Kidney (tissue), 14 donors: ENCODE data around the gene DIPK1A. TPM values are rescaled to one million over a fixed set of nuclear protein-coding genes. Genes with fewer than 3 reads are reported as not detected.

Experiments
- DNase-seq, 5 donors: peaks; one replicate each; pipeline ENCODE4 v3.0.0-alpha.2; 2013 to 2020
- FAIRE-seq: peaks from 2 replicates; lab custom pipeline; 2012; peaks lifted over from hg19 to GRCh38; lab: Jason Lieb, UNC
- H3K27ac ChIP-seq, 2 donors: one replicate each; pipeline ENCODE4 v1.7.0; 2013; ENCODE audit warnings: low read depth in 2 of 2, low read length in 2 of 2, inconsistent platforms in 1 of 2
- H3K27me3 ChIP-seq: one replicate; pipeline ENCODE4 v1.7.1; 2013; ENCODE audit warnings: low read length, inconsistent platforms; ENCODE audit not compliant: control insufficient read depth, insufficient read depth
- H3K36me3 ChIP-seq, 3 donors: one replicate each; pipeline versions ENCODE4 v1.7.0 to v1.7.1; 2013; ENCODE audit warnings: low read length in 3 of 3, control low read depth in 1 of 3, inconsistent platforms in 1 of 3; ENCODE audit not compliant: insufficient read depth in 3 of 3, control insufficient read depth in 2 of 3
- H3K4me1 ChIP-seq, 3 donors: one replicate each; pipeline versions ENCODE4 v1.7.0 to v1.7.1; 2013; ENCODE audit warnings: low read length in 3 of 3, inconsistent platforms in 1 of 3, low read depth in 1 of 3; ENCODE audit not compliant: control insufficient read depth in 2 of 3, insufficient read depth in 2 of 3
- H3K4me3 ChIP-seq, 3 donors: one replicate each; pipeline versions ENCODE4 v1.7.0 to v1.8.1; 2013; ENCODE audit warnings: low read length in 3 of 3, control low read depth in 1 of 3, inconsistent platforms in 1 of 3
- H3K9ac ChIP-seq, 3 donors: one replicate each; pipeline versions ENCODE4 v1.7.0 to v1.7.1; 2013; ENCODE audit warnings: low read length in 3 of 3, control low read depth in 1 of 3, inconsistent platforms in 1 of 3
- H3K9me3 ChIP-seq, 3 donors: one replicate each; pipeline versions ENCODE4 v1.7.0 to v1.7.1; 2013; ENCODE audit warnings: low read length in 3 of 3, control low read depth in 1 of 3, inconsistent platforms in 1 of 3; ENCODE audit not compliant: control insufficient read depth in 2 of 3, insufficient read depth in 1 of 3
- CTCF ChIP-seq: IDR thresholded peaks from 3 replicates; pipeline ENCODE4 v1.5.1; 2012; ENCODE audit warnings: mild to moderate bottlenecking, moderate library complexity, borderline replicate concordance; ENCODE audit not compliant: insufficient read depth; ENCODE audit errors: extremely low read depth
- intact Hi-C: fragments of 100-400 bp; cut with DNase I; formaldehyde crosslinking; loops from one replicate; pipeline ENCODE4 v1.11.1; 2022
- polyA plus RNA-seq: library from polyadenylated mRNA; stranded (reverse); fragments of 350-450 nt; fragmentation: Illumina TruSeq; extraction: RNeasy Lipid Tissue Mini Kit (QIAGEN cat#74804); gene quantifications from one replicate; pipeline ENCODE4 v1.2.3, GENCODE V29; 2014; ENCODE audit warnings: low read depth, low replicate concordance; ENCODE audit not compliant: insufficient read depth
- total RNA-seq: library from RNA; stranded (reverse); fragmentation: NEBNext Ultra II Directional; extraction: Animal tissue kit (Norgen Biotek cat#: 25700); gene quantifications from one replicate; pipeline ENCODE4 v1.2.1, GENCODE V29; 2021
- donor health status: control.
- donor health status: control.
- donor health status: control.
- donor health status: control.
- donor health status: control.
- donor health status: DM: yes; HTN: yes; CAD: no.
- donor health status: Normal renal cell carcinoma (clear cell type).

Gene DIPK1A
- total and polyA plus RNA-seq, 2 donors from 2014 or later: 4.0 to 6.1 TPM

- intact Hi-C loops: no loop called here
- DNase-seq (no peak), FAIRE-seq (no peak)
- peaks cover 0 to 3% (median 0%) of the 10 kb centered on the region in 3 donors for H3K4me1 ChIP-seq
- no peaks in the 10 kb centered on the region for H3K36me3 ChIP-seq
- no peak overlapping the region for H3K27ac ChIP-seq
- H3K27me3 ChIP-seq: no peaks in the 10 kb centered on the region
- no peak overlapping the region for H3K9ac ChIP-seq
- H3K9me3 ChIP-seq: no peaks in the 10 kb centered on the region
- no peak overlapping the region for H3K4me3 ChIP-seq
- TF ChIP-seq CTCF: no peak
Observed at GRCh38 chr1:92864131-92864530, 97.1 kb downstream of the DIPK1A start.

DNA sequence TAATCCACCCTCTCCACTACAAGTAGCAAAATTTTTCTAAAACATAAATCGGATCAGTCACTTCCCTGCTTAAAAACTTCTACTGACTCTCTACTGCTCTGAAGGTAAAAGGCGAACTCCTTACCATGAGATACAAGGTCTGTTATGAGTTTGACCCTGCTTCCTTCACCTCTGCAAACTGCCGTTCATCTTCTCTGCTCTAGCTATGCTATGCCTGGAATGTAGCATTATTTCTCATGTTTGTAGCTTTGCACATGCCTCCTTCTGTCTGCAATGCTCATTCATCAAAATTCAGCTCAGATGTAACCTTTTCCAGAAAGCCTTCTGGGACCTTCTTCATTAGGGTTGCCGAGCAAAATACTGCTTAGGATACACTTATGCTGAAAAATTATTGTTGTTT is 98.7 kb downstream of the DIPK1A start:
- intact Hi-C loops: no loop called here
- no peaks in the 10 kb centered on the region for H3K9me3 ChIP-seq
- FAIRE-seq (no peak), DNase-seq (peak in 1 of 5 donors; percentile 2)
- H3K4me3 ChIP-seq: no peak overlapping the region
- no peaks in the 10 kb centered on the region for H3K27me3 ChIP-seq
- no peak overlapping the region for H3K27ac ChIP-seq
- peaks cover 0 to 3% (median 0%) of the 10 kb centered on the region in 3 donors for H3K4me1 ChIP-seq
- no peaks in the 10 kb centered on the region for H3K36me3 ChIP-seq
- TF ChIP-seq CTCF: no peak
- no peak overlapping the region for H3K9ac ChIP-seq

DNA sequence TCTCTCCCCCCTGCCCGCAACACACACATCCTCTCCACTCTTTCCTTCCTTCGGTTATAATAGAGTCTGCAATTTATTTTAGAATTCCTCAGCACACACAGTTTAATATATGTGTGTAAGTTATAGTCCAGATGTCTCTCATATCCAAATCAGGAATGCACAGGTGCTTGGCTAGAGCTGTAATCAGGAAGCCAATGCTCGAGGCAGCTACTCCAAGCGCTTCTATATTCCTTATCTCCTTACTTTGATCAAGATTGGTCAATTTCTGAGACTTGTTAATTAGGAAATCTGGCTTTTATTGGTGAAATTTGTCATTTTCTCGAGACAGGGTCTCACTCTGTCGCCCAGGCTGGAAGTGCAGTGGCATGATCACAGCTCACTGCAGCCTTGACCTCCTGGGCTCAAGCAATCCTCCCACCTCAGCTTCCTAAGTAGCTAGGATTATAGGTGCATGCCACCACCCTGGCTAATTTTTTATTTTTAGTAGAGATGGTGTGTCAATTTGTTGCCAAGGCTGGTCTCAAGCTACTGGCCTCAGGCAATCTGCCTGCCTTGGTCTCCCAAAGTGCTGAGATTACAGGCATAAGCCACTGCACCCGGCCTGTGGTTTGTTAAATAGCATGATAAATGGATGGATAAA is 101.7 kb downstream of the DIPK1A start:
- H3K4me1 ChIP-seq: peaks cover 0 to 3% (median 0%) of the 10 kb centered on the region in 3 donors
- DNase-seq: peak in 1 of 5 donors; percentile 36
- TF ChIP-seq CTCF: no peak
- FAIRE-seq: no peak
- no peaks in the 10 kb centered on the region for H3K27me3 ChIP-seq
- H3K27ac ChIP-seq: no peak overlapping the region
- H3K4me3 ChIP-seq: peak overlapping the region in 2 of 3 donors; percentile 52 to 67
- H3K36me3 ChIP-seq: no peaks in the 10 kb centered on the region
- intact Hi-C loops: no loop called here
- H3K9ac ChIP-seq: no peak overlapping the region
- no peaks in the 10 kb centered on the region for H3K9me3 ChIP-seq
